Neural cell (in vitro differentiated cells): ENCODE measurements around the gene KATNAL2. TPM values are rescaled to one million over a fixed set of nuclear protein-coding genes. Genes with fewer than 3 reads are reported as not detected.

Source experiments
- H2AFZ ChIP-seq: fragments of 200-600, 300-800 bp; sonication (generic), shearing (Covaris generic); 2 replicates; pipeline ENCODE4 v1.6.0; 2014; ENCODE audit warnings: low read depth, mild to moderate bottlenecking, antibody characterized with exemption, low read length, moderate library complexity
- H3F3A ChIP-seq: fragments of 200-600 bp; shearing (Covaris generic); 2 replicates; pipeline ENCODE4 v1.6.1; 2016; ENCODE audit warnings: mild to moderate bottlenecking, moderate library complexity, mixed read lengths, antibody characterized with exemption, low read length; ENCODE audit not compliant: insufficient read depth, poor library complexity, severe bottlenecking
- H3K27ac ChIP-seq: fragments of 200-600, 300-800 bp; sonication (generic), shearing (Covaris generic); 2 replicates; pipeline ENCODE4 v1.5.1; 2014; ENCODE audit warnings: mild to moderate bottlenecking, low read length, moderate library complexity
- H3K27me3 ChIP-seq: fragments of 300-800, 200-600 bp; sonication (generic), shearing (Covaris generic); 2 replicates; pipeline ENCODE4 v1.6.0; 2014; ENCODE audit warnings: mild to moderate bottlenecking, low read depth, low read length, moderate library complexity; ENCODE audit not compliant: insufficient read depth
- H3K36me3 ChIP-seq: fragments of 300-800, 200-600 bp; sonication (generic), shearing (Covaris generic); 2 replicates; pipeline ENCODE4 v1.5.1; 2014; ENCODE audit warnings: mild to moderate bottlenecking, antibody characterized with exemption, low read length, moderate library complexity; ENCODE audit not compliant: insufficient read depth
- H3K4me2 ChIP-seq: fragments of 300-800, 200-600 bp; sonication (generic), shearing (Covaris generic); 2 replicates; pipeline ENCODE4 v1.6.0; 2014; ENCODE audit warnings: mild to moderate bottlenecking, low read length
- H3K4me3 ChIP-seq: fragments of 300-800, 200-600 bp; sonication (generic), shearing (Covaris generic); 2 replicates; pipeline ENCODE4 v1.5.1; 2014; ENCODE audit warnings: mild to moderate bottlenecking, low read length, moderate library complexity
- H3K79me2 ChIP-seq: fragments of 200-600 bp; shearing (Covaris generic); replicated peaks from 2 replicates; pipeline ENCODE4 v1.6.0; 2014; ENCODE audit warnings: mild to moderate bottlenecking, low read length, moderate library complexity; ENCODE audit not compliant: insufficient read depth
- H3K9ac ChIP-seq: fragments of 300-800, 200-600 bp; sonication (generic), shearing (Covaris generic); 2 replicates; pipeline ENCODE4 v1.6.1; 2016; ENCODE audit warnings: mild to moderate bottlenecking, low read length, mixed read lengths
- H3K9me2 ChIP-seq: fragments of 200-600 bp; shearing (Covaris generic); 2 replicates; pipeline ENCODE4 v1.6.1; 2016; ENCODE audit warnings: mild to moderate bottlenecking, low read length, mixed read lengths; ENCODE audit not compliant: insufficient read depth
- H3K9me3 ChIP-seq: fragments of 200-600, 300-800 bp; sonication (generic), shearing (Covaris generic); 2 replicates; pipeline ENCODE4 v1.6.1; 2016; ENCODE audit warnings: mild to moderate bottlenecking, mixed run types, low read length, moderate library complexity, mixed read lengths
- H4K20me1 ChIP-seq: fragments of 200-600 bp; shearing (Covaris generic); 2 replicates; pipeline ENCODE4 v1.6.1; 2016; ENCODE audit warnings: mild to moderate bottlenecking, mixed run types; ENCODE audit not compliant: insufficient read depth
- EP300 ChIP-seq: fragments of 450-650 bp; conservative IDR thresholded peaks from 2 replicates; pipeline ENCODE4 v1.6.1; 2014; ENCODE audit warnings: antibody characterized with exemption, mild to moderate bottlenecking, moderate library complexity; ENCODE audit not compliant: poor library complexity, severe bottlenecking
- EZH2 ChIP-seq: fragments of 200-600, 300-800 bp; shearing (Covaris generic), sonication (generic); IDR thresholded peaks from 2 replicates; pipeline ENCODE4 v1.6.1; 2014; ENCODE audit warnings: antibody characterized with exemption, low read length, borderline replicate concordance, mild to moderate bottlenecking; ENCODE audit not compliant: insufficient read depth, poor library complexity, severe bottlenecking
- MXI1 ChIP-seq: fragments of 450-650 bp; conservative IDR thresholded peaks from 2 replicates; pipeline ENCODE4 v1.6.1; 2014; ENCODE audit warnings: antibody characterized with exemption, mild to moderate bottlenecking; ENCODE audit not compliant: poor library complexity, severe bottlenecking
- POLR2AphosphoS5 ChIP-seq: IDR thresholded peaks from 2 replicates; pipeline ENCODE4 v1.6.1; 2012
- RAD21 ChIP-seq: fragments of 450-650 bp; conservative IDR thresholded peaks from 2 replicates; pipeline ENCODE4 v1.6.1; 2014; ENCODE audit warnings: antibody characterized with exemption, mild to moderate bottlenecking, moderate library complexity
- SMC3 ChIP-seq: fragments of 450-650 bp; conservative IDR thresholded peaks from 2 replicates; pipeline ENCODE4 v1.6.1; 2014; ENCODE audit warnings: antibody characterized with exemption, mild to moderate bottlenecking, moderate library complexity; ENCODE audit not compliant: poor library complexity
- TAF1 ChIP-seq: IDR thresholded peaks from 2 replicates; pipeline ENCODE4 v1.6.1; 2012; ENCODE audit warnings: low read depth
- polyA plus RNA-seq: library from polyadenylated mRNA; depleted of rRNA; stranded (reverse); fragments of >200 nt; gene quantifications from 2 replicates; pipeline ENCODE4 v1.2.3, GENCODE V29; 2014
- TF ChIP-seq, protein P1 (sequence below): fragments of 450-650 bp; IDR thresholded peaks from 2 replicates; pipeline ENCODE4 v1.5.1; 2014; ENCODE audit warnings: antibody characterized with exemption, mild to moderate bottlenecking, moderate library complexity; ENCODE audit not compliant: poor library complexity, severe bottlenecking
- TF ChIP-seq, protein P2 (sequence below): IDR thresholded peaks from 2 replicates; pipeline ENCODE4 v1.6.1; 2012; ENCODE audit warnings: borderline replicate concordance

KATNAL2 gene
- polyA plus RNA-seq, 1 donor from 2014 or later: 1.4 TPM

DNA sequence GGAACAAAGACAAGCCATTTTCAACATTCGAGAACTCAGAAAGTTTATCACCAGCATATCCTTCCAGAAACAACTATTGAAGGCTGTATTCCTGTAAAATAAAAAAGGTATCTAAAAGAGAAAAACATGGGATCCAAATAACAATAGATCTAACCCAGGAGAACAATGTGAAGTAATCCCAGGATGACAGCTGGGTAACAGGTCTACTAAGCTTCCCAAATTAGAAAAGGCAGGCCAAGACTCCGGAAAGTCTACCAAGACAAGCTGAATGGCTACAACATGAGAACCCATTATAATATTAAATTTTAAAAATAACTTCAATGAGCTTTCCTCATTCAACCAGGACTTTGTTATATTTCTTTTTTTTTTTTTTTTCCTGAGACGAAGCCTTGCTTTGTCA lies 6.5 kb upstream of the KATNAL2 start:
- Histone ChIP-seq H3K9me3 (no peaks in the 10 kb centered on the region), H3K36me3 (no peaks in the 10 kb centered on the region), H3K4me2 (no peak overlapping the region), H3K27ac (no peak overlapping the region), H3K79me2 (peaks cover 62% of the 10 kb centered on the region), H3K27me3 (no peaks in the 10 kb centered on the region), H3K9ac (no peak overlapping the region), H3F3A (no peaks in the 10 kb centered on the region), H3K9me2 (no peaks in the 10 kb centered on the region), H4K20me1 (no peaks in the 10 kb centered on the region), H3K4me3 (no peak overlapping the region), H2AFZ (no peak overlapping the region)
- no peak for TF ChIP-seq RAD21
- TF ChIP-seq SMC3: no peak
- TF ChIP-seq, protein P1, sequence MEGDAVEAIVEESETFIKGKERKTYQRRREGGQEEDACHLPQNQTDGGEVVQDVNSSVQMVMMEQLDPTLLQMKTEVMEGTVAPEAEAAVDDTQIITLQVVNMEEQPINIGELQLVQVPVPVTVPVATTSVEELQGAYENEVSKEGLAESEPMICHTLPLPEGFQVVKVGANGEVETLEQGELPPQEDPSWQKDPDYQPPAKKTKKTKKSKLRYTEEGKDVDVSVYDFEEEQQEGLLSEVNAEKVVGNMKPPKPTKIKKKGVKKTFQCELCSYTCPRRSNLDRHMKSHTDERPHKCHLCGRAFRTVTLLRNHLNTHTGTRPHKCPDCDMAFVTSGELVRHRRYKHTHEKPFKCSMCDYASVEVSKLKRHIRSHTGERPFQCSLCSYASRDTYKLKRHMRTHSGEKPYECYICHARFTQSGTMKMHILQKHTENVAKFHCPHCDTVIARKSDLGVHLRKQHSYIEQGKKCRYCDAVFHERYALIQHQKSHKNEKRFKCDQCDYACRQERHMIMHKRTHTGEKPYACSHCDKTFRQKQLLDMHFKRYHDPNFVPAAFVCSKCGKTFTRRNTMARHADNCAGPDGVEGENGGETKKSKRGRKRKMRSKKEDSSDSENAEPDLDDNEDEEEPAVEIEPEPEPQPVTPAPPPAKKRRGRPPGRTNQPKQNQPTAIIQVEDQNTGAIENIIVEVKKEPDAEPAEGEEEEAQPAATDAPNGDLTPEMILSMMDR: no peak
- TF ChIP-seq MXI1: no peak
- TF ChIP-seq POLR2AphosphoS5: no peak

DNA sequence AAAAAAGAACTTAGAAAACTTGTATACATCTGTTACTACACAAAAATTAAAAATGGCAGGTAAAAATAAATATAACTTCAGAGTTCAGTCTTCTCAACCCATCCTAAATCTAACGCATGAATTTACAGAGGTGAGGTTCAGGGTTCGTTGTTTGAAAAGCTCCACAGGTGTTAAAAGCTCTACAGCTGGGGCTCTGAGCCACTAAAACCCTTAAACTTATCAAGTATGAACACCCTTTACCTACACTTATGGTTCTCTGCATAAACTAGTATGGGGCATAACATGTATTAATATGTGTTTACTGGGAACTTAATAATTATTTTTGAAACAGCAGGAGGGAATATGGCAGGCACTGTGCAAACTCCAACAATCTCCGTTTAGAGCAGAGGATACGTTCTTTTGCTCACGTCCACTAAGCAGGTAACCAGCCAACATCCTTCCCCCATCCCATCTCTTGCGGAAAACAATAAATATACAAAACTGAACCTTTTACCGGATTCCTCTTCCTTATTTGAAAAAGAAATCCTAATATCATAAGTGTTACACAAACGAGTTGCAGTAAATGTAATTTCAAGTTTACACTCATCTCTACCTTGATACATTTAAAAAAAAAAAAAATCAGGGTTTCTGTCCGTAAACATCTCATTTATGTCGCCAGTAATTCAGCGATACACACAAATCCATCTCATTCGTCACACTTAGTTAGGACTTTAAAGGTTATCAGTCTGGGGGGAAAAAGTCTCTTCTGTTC lies 1.4 kb upstream of the KATNAL2 start:
- no peaks in the 10 kb centered on the region for H3F3A ChIP-seq
- peaks cover 44% of the 10 kb centered on the region for H3K79me2 ChIP-seq
- H3K27ac ChIP-seq: peak overlapping the region; percentile 53
- no peaks in the 10 kb centered on the region for H4K20me1 ChIP-seq
- H3K9ac ChIP-seq: peak overlapping the region; percentile 82
- no peaks in the 10 kb centered on the region for H3K36me3 ChIP-seq
- no peak for TF ChIP-seq SMC3
- TF ChIP-seq, protein P1: no peak
- no peak for TF ChIP-seq EZH2
- TF ChIP-seq RAD21: no peak
- no peak for TF ChIP-seq TAF1
- TF ChIP-seq, protein P2, sequence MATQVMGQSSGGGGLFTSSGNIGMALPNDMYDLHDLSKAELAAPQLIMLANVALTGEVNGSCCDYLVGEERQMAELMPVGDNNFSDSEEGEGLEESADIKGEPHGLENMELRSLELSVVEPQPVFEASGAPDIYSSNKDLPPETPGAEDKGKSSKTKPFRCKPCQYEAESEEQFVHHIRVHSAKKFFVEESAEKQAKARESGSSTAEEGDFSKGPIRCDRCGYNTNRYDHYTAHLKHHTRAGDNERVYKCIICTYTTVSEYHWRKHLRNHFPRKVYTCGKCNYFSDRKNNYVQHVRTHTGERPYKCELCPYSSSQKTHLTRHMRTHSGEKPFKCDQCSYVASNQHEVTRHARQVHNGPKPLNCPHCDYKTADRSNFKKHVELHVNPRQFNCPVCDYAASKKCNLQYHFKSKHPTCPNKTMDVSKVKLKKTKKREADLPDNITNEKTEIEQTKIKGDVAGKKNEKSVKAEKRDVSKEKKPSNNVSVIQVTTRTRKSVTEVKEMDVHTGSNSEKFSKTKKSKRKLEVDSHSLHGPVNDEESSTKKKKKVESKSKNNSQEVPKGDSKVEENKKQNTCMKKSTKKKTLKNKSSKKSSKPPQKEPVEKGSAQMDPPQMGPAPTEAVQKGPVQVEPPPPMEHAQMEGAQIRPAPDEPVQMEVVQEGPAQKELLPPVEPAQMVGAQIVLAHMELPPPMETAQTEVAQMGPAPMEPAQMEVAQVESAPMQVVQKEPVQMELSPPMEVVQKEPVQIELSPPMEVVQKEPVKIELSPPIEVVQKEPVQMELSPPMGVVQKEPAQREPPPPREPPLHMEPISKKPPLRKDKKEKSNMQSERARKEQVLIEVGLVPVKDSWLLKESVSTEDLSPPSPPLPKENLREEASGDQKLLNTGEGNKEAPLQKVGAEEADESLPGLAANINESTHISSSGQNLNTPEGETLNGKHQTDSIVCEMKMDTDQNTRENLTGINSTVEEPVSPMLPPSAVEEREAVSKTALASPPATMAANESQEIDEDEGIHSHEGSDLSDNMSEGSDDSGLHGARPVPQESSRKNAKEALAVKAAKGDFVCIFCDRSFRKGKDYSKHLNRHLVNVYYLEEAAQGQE: no peak
- no peak for TF ChIP-seq EP300
- no peak for TF ChIP-seq MXI1
- no peak for TF ChIP-seq POLR2AphosphoS5
- H3K27me3 ChIP-seq: no peaks in the 10 kb centered on the region
- no peaks in the 10 kb centered on the region for H3K9me2 ChIP-seq
- H3K4me2 ChIP-seq: peak overlapping the region; percentile 71
- no peak overlapping the region for H2AFZ ChIP-seq
- H3K4me3 ChIP-seq: peak overlapping the region; percentile 87
- no peaks in the 10 kb centered on the region for H3K9me3 ChIP-seq
